IMR-90 (cell line): ENCODE data around the gene TGOLN2. TPM values are rescaled to one million over a fixed set of nuclear protein-coding genes. Genes with fewer than 3 reads are reported as not detected.
A peak's percentile ranks its signal among the peaks of the same experiment; 100 is the strongest.

Experiments used
- ATAC-seq: fragments of 200-7000 bp; cut with Tn5 transposase; 2 replicates; pipeline ENCODE4 v1.9.1; 2020; ENCODE audit warnings: low read depth, mild to moderate bottlenecking, moderate library complexity
- BruUV-seq: library from RNA; stranded (reverse); fragments of 400-500 nt; replicated peaks from 2 replicates; lab custom pipeline; 2021; lab: Mats Ljungman, UMichigan
- CTCF ChIA-PET: fragments of 300-600 bp; formaldehyde crosslinking; extraction: SDS; loops from one replicate; lab custom pipeline; 2021; ENCODE audit warnings: antibody characterized with exemption; lab: Yijun Ruan, JAX
- POLR2A ChIA-PET: fragments of 300-600 bp; sonication (Branson Sonifier 250); formaldehyde crosslinking; loops from one replicate; lab custom pipeline; 2022; ENCODE audit warnings: antibody characterized with exemption; ENCODE audit not compliant: unreplicated experiment; lab: Charles Lee
- DNase-seq: peaks from one replicate; pipeline ENCODE4 v3.0.0; 2013
- H2AFZ ChIP-seq: replicated peaks from 2 replicates; pipeline ENCODE3; 2013; ENCODE audit warnings: low read length, mild to moderate bottlenecking; ENCODE audit not compliant: poor library complexity
- H2AK5ac ChIP-seq: 2 replicates; pipeline ENCODE4 v1.6.1; 2013; ENCODE audit warnings: low read depth, low read length, inconsistent platforms
- H2AK9ac ChIP-seq: replicated peaks from 2 replicates; pipeline ENCODE3; 2013; ENCODE audit warnings: mild to moderate bottlenecking, low read depth, low read length, moderate library complexity; ENCODE audit not compliant: poor library complexity
- H2BK120ac ChIP-seq: 2 replicates; pipeline ENCODE4 v1.6.1; 2013; ENCODE audit warnings: low read depth, low read length, inconsistent platforms
- H2BK15ac ChIP-seq: 3 replicates; pipeline ENCODE4 v1.6.1; 2013; ENCODE audit warnings: low read depth, low read length, inconsistent platforms
- H2BK20ac ChIP-seq: 2 replicates; pipeline ENCODE4 v1.6.1; 2013; ENCODE audit warnings: low read depth, mild to moderate bottlenecking, inconsistent platforms, low read length, moderate library complexity
- H2BK5ac ChIP-seq: 2 replicates; pipeline ENCODE4 v1.6.1; 2013; ENCODE audit warnings: mild to moderate bottlenecking, low read depth, low read length, inconsistent platforms; ENCODE audit not compliant: poor library complexity, severe bottlenecking
- H3K14ac ChIP-seq: replicated peaks from 2 replicates; pipeline ENCODE4 v1.6.1; 2013; ENCODE audit warnings: low read depth, low read length, inconsistent platforms
- H3K18ac ChIP-seq: 2 replicates; pipeline ENCODE4 v1.6.1; 2013; ENCODE audit warnings: low read depth, low read length, control low read depth
- H3K23ac ChIP-seq: 2 replicates; pipeline ENCODE4 v1.6.1; 2013; ENCODE audit warnings: low read depth, low read length, inconsistent platforms
- H3K27ac ChIP-seq: 2 replicates; pipeline ENCODE4 v1.5.1; 2013; ENCODE audit warnings: mild to moderate bottlenecking, control low read depth, low read length; ENCODE audit not compliant: insufficient read depth
- H3K27me3 ChIP-seq: 2 replicates; pipeline ENCODE4 v1.6.1; 2013; ENCODE audit warnings: low read length; ENCODE audit not compliant: control insufficient read depth, insufficient read depth
- H3K36me3 ChIP-seq: 2 replicates; pipeline ENCODE4 v1.6.1; 2013; ENCODE audit warnings: low read length, mixed read lengths; ENCODE audit not compliant: control insufficient read depth, insufficient read depth
- H3K4ac ChIP-seq: 2 replicates; pipeline ENCODE4 v1.6.1; 2013; ENCODE audit warnings: low read depth, low read length, inconsistent platforms
- H3K4me1 ChIP-seq: 2 replicates; pipeline ENCODE4 v1.6.1; 2013; ENCODE audit warnings: low read length, mixed read lengths; ENCODE audit not compliant: control insufficient read depth, insufficient read depth
- H3K4me2 ChIP-seq: 2 replicates; pipeline ENCODE4 v1.6.1; 2013; ENCODE audit warnings: low read depth, mild to moderate bottlenecking, control low read depth, low read length, moderate library complexity
- H3K4me3 ChIP-seq: 2 replicates; pipeline ENCODE4 v1.5.1; 2013; ENCODE audit warnings: low read depth, mild to moderate bottlenecking, control low read depth, low read length, moderate library complexity; ENCODE audit not compliant: insufficient read depth
- H3K56ac ChIP-seq: 2 replicates; pipeline ENCODE4 v1.6.1; 2013; ENCODE audit warnings: low read length, inconsistent platforms; ENCODE audit not compliant: insufficient read depth; ENCODE audit errors: extremely low read depth
- H3K79me1 ChIP-seq, 2 experiments: 2 replicates each; pipeline ENCODE4 v1.6.1; 2013; ENCODE audit warnings: low read length in 2 of 2, inconsistent platforms in 1 of 2, low read depth in 1 of 2
- H3K9ac ChIP-seq: 2 replicates; pipeline ENCODE4 v1.6.1; 2013; ENCODE audit warnings: low read depth, low read length, control low read depth
- H3K9me1 ChIP-seq: 2 replicates; pipeline ENCODE4 v1.6.1; 2013; ENCODE audit warnings: low read length, inconsistent platforms; ENCODE audit not compliant: insufficient read depth
- H3K9me3 ChIP-seq: 2 replicates; pipeline ENCODE4 v1.6.1; 2013; ENCODE audit warnings: low read length; ENCODE audit not compliant: control insufficient read depth, insufficient read depth
- H4K20me1 ChIP-seq: 2 replicates; pipeline ENCODE4 v1.6.1; 2013; ENCODE audit warnings: low read length, inconsistent platforms; ENCODE audit not compliant: insufficient read depth
- H4K5ac ChIP-seq: 2 replicates; pipeline ENCODE4 v1.6.1; 2013; ENCODE audit warnings: mild to moderate bottlenecking, low read depth, low read length, control low read depth
- H4K8ac ChIP-seq, 2 experiments: 2 replicates each; pipeline ENCODE4 v1.6.1; 2013; ENCODE audit warnings: low read depth in 2 of 2, low read length in 2 of 2, control low read depth in 1 of 2, inconsistent platforms in 1 of 2
- H4K91ac ChIP-seq: 2 replicates; pipeline ENCODE4 v1.6.1; 2013; ENCODE audit warnings: low read depth, low read length, inconsistent platforms; ENCODE audit not compliant: insufficient read depth
- BHLHE40 ChIP-seq: fragments of 150-350 bp; IDR thresholded peaks from 2 replicates; pipeline ENCODE4 v1.6.1; 2016; ENCODE audit warnings: mild to moderate bottlenecking, low read depth, low read length
- CEBPB ChIP-seq: IDR thresholded peaks from 2 replicates; pipeline ENCODE4 v1.6.1; 2012; ENCODE audit warnings: low read depth, low read length, improper control_type of control experiment
- CHD1 ChIP-seq: IDR thresholded peaks from 2 replicates; pipeline ENCODE4 v1.6.1; 2012; ENCODE audit warnings: low read depth, low read length, improper control_type of control experiment
- WGBS, 2 experiments: methylation state at CpG; one replicate each; pipeline versions ENCODE4 v1.1.5 to v1.1.7; 2013; ENCODE audit warnings: missing lambda C conversion rate in 2 of 2; ENCODE audit not compliant: insufficient read length in 1 of 2; ENCODE audit errors: extremely low coverage in 2 of 2; 5-methylcytosine and 5-hydroxymethylcytosine counted together
- dilution Hi-C: fragments of 300-500 bp; cut with HindIII; formaldehyde crosslinking; loops from one replicate; pipeline ENCODE4 v1.14.3; 2018; ENCODE audit warnings: low sequenced_read_pairs; ENCODE audit not compliant: unreplicated experiment
- in situ Hi-C: fragments of 300-500 bp; cut with MboI; formaldehyde crosslinking; loops from 3 replicates; pipeline ENCODE4 v1.14.3; 2019; ENCODE audit warnings: low sequenced_read_pairs, inconsistent platforms, mixed read lengths
- intact Hi-C: fragments of 100-400 bp; cut with micrococcal nuclease; formaldehyde crosslinking; loops from 2 replicates; pipeline ENCODE4 v1.10.0; 2022
- polyA plus RNA-seq, 3 experiments: library from polyadenylated mRNA; depleted of rRNA; stranded (reverse); fragments of >200 nt; gene quantifications; 2 replicates each; pipeline ENCODE4 v1.2.3, GENCODE V29; 2012; ENCODE audit warnings: low replicate concordance in 1 of 3
- total RNA-seq: library from RNA; depleted of rRNA; stranded (reverse); fragments of >200 nt; gene quantifications from 2 replicates; pipeline ENCODE4 v1.2.3, GENCODE V29; 2012
- TF ChIP-seq, protein P1 (sequence below): fragments of 150-350 bp; IDR thresholded peaks from 2 replicates; pipeline ENCODE4 v1.6.1; 2016; ENCODE audit warnings: low read depth, mild to moderate bottlenecking, low read length, moderate library complexity, borderline replicate concordance

Gene TGOLN2
- total and polyA plus RNA-seq, 2 of the 4 experiments (the other 2 are of a cell fraction), result 57.7 to 92.3 TPM

DNA sequence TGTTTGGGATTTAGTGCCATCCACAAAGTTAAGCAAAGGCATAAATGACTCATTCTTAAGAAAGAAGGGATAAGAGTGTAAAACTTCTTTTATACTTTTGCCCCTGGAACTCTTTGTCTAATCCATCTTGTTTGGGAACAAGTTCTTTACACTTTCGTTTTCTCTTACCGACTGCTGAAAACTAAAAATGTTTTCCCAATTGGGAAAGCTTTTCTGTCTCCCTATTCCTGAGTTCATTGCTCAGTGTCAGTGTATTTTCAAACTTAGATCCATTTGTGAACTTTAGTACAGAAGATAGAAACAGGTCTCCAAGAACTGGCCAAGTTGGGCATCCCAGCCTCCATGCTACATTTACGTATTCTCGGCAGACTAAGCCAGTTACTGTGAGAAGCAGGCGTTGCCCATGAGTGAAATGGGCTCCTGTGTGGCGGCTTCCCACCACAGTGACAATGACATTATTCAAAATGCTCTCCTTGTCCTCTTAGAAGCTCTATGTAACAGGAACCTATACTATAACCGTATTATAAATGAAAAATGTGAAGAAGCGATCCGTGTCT lies 51.7 kb downstream of the TGOLN2 start:
- Histone ChIP-seq H3K9me1 (peaks cover 34% of the 10 kb centered on the region), H3K4me1 (peaks cover 36% of the 10 kb centered on the region), H2BK5ac (peak overlapping the region; percentile 47), H3K79me1 (peaks cover 12 to 68% of the 10 kb centered on the region in 2 experiments; a peak in 3 of 4 replicates), H2BK15ac (peak overlapping the region; percentile 74; the same call in 2 of the 3 replicates), H3K36me3 (no peaks in the 10 kb centered on the region), H3K4ac (peak overlapping the region; percentile 96), H2AK5ac (peak overlapping the region; percentile 89), H4K5ac (peak overlapping the region; percentile 2; the same call in 1 of the 2 replicates), H2AK9ac (no peak overlapping the region), H2AFZ (no peak overlapping the region), H3K56ac (no peak overlapping the region), H3K14ac (peak overlapping the region; percentile 80), H3K18ac (peak overlapping the region; percentile 19), H2BK120ac (peak overlapping the region; percentile 96), H3K4me3 (no peak overlapping the region), H3K27me3 (no peaks in the 10 kb centered on the region), H3K9me3 (no peaks in the 10 kb centered on the region), H2BK20ac (peak overlapping the region; percentile 80), H4K20me1 (peaks cover 13% of the 10 kb centered on the region), H3K9ac (peak overlapping the region; percentile 57), H4K91ac (peak overlapping the region; percentile 98), H3K27ac (peak overlapping the region; percentile 53; the same call in 1 of the 2 replicates), H3K4me2 (peak overlapping the region; percentile 82), H3K23ac (peak overlapping the region; percentile 18; the same call in 1 of the 2 replicates), H4K8ac (peak overlapping the region; percentile 38 to 40; a peak in 3 of 4 replicates)
- TF ChIP-seq BHLHE40 (no peak), CHD1 (no peak), CEBPB (no peak)
- TF ChIP-seq, protein P1, sequence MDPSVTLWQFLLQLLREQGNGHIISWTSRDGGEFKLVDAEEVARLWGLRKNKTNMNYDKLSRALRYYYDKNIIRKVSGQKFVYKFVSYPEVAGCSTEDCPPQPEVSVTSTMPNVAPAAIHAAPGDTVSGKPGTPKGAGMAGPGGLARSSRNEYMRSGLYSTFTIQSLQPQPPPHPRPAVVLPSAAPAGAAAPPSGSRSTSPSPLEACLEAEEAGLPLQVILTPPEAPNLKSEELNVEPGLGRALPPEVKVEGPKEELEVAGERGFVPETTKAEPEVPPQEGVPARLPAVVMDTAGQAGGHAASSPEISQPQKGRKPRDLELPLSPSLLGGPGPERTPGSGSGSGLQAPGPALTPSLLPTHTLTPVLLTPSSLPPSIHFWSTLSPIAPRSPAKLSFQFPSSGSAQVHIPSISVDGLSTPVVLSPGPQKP, result no peak
- WGBS, 2 experiments, result 57% methylated on average over 3 of the region's 9 CpGs; no CpG with 5 or more reads in 1 of the 2 experiments
- CTCF ChIA-PET, result interaction anchor here (0.6 kb wide), 1 partner anchor 10 kb away, joined by 4 read pairs; no protein-coding TSS in a partner anchor
- intact Hi-C loops, result no loop called here
- no TSS peak for BruUV-seq
- POLR2A ChIA-PET, result no interaction called here
- ATAC-seq (no peak), DNase-seq (no peak)
- dilution Hi-C loops, result no loop called here
- in situ Hi-C loops, result loop anchor here (25.0 kb wide), 1 partner anchor 789 kb away; no protein-coding TSS in a partner anchor
